ENCODE measurements around the gene SLC2A10.

SLC2A10 gene

GRCh38 chr20:46691196-46691595, 18.3 kb upstream of the SLC2A10 start:
- H3K4me3 ChIP-seq (ENCODE audit: low read depth, low read length): no peak overlapping the region
- TF ChIP-seq, protein P1, sequence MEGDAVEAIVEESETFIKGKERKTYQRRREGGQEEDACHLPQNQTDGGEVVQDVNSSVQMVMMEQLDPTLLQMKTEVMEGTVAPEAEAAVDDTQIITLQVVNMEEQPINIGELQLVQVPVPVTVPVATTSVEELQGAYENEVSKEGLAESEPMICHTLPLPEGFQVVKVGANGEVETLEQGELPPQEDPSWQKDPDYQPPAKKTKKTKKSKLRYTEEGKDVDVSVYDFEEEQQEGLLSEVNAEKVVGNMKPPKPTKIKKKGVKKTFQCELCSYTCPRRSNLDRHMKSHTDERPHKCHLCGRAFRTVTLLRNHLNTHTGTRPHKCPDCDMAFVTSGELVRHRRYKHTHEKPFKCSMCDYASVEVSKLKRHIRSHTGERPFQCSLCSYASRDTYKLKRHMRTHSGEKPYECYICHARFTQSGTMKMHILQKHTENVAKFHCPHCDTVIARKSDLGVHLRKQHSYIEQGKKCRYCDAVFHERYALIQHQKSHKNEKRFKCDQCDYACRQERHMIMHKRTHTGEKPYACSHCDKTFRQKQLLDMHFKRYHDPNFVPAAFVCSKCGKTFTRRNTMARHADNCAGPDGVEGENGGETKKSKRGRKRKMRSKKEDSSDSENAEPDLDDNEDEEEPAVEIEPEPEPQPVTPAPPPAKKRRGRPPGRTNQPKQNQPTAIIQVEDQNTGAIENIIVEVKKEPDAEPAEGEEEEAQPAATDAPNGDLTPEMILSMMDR (IDR thresholded peaks at IDR 0.05; ENCODE audit: borderline replicate concordance, insufficient read depth, low read depth, low read length): no peak

GRCh38 chr20:46694484-46694883, 15.0 kb upstream of the SLC2A10 start:
- no peak overlapping the region for H3K4me3 ChIP-seq (ENCODE audit: low read depth, low read length)
- TF ChIP-seq, protein P1 (IDR thresholded peaks at IDR 0.05; ENCODE audit: borderline replicate concordance, insufficient read depth, low read depth, low read length): no peak

- TF ChIP-seq, protein P1 (IDR thresholded peaks at IDR 0.05; ENCODE audit: borderline replicate concordance, insufficient read depth, low read depth, low read length): no peak
- no peak overlapping the region for H3K4me3 ChIP-seq (ENCODE audit: low read depth, low read length)
Measured at GRCh38 chr20:46695892-46696291, 13.6 kb upstream of the SLC2A10 start.

GRCh38 chr20:46696791-46697279, 12.6 kb upstream of the SLC2A10 start:
- no peak overlapping the region for H3K4me3 ChIP-seq (ENCODE audit: low read depth, low read length)
- TF ChIP-seq, protein P1 (IDR thresholded peaks at IDR 0.05; ENCODE audit: borderline replicate concordance, insufficient read depth, low read depth, low read length): no peak

DNA sequence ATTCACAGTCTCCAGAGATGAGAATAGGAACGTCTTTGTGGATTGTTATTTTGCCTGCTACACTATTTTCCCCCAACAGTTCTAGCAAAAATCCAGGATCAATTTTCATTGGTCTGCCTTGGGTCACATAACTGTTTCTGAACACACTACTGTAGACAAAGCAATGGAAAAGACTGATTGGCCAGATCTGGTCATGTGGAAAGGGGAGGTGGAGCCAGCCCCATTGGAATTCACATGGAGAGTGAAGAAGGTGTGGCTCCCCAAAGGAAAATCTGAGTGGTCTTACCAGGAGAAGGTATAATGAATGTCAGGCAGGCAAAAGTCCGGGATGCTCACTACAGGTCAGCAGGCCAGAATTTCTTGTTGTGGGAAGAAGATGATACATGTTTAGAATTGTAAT, 10.7 kb upstream of the SLC2A10 start:
- TF ChIP-seq, protein P1 (IDR thresholded peaks at IDR 0.05; ENCODE audit: borderline replicate concordance, insufficient read depth, low read depth, low read length): no peak

DNA sequence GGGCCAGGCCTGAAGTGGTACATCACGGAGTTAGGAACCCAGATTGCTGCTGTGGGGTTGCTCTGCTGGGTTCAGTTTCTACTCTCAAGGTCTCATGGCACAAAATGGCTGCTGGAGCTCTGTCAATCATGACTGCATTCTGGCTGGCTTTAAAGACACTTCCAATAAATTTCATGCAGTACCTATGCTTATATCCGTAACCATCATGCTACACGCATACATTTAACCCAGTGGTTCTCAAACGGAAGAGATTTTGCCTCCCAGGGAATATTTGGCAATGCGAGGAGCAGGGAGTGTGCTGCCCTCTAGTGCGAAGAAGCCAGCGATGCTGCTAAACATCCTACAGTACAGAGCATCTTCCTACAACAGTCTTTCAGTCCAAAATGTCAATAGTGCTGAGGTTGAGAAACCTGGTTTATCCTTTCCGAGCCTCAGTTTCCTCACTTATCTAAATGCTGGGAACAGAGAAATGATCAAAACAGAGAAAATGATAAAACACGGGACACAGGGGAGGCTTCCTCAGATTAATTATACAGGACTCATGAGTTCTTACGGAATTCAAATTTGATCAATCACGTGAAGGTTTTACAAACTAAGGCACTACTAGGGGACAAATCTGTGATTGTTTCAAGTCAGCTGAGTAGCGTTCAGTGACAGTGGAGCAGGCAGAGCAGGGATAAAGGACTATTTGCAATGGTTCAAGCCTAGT, 9.6 kb upstream of the SLC2A10 start:
- TF ChIP-seq, protein P1 (IDR thresholded peaks at IDR 0.05; ENCODE audit: borderline replicate concordance, insufficient read depth, low read depth, low read length): peak; percentile 45; the same call in 1 of the 2 replicates
- no peak overlapping the region for H3K4me3 ChIP-seq (ENCODE audit: low read depth, low read length)

More for the DNA sequence above, 10.7 kb upstream of the SLC2A10 start:
- H3K4me3 ChIP-seq (ENCODE audit: low read depth, low read length): no peak overlapping the region

DNA sequence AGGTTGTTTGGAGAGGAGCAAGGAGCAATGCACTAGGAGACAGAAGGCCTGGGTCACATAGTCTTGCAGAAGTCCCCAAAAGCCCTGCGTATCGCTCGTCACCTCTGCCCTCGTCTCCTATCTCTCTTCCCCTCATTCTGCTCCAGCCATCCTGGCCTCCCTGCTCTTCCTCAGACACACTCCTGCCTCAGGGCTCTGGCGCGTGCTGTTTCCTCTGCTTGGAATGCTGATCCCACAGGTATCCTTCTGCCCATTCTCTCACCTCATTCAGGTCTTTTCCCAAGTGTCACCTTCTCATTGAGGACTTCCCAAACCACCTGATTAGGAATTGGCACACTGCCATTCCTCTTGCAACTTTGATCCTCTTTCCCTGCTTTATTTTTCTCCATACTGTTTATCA, 9.0 kb upstream of the SLC2A10 start:
- TF ChIP-seq, protein P1 (IDR thresholded peaks at IDR 0.05; ENCODE audit: borderline replicate concordance, insufficient read depth, low read depth, low read length): no peak
- H3K4me3 ChIP-seq (ENCODE audit: low read depth, low read length): no peak overlapping the region
